Daoy (cell line): Measurements from ENCODE around the gene TPI1. TPM values are rescaled to one million over a fixed set of nuclear protein-coding genes. Genes with fewer than 3 reads are reported as not detected.
"Not testable (repeated sequence)": the region's sequence is repeated elsewhere in the genome, so short reads cannot be mapped to it uniquely, and the experiment has no call there.

ENCODE experiments used
- DNase-seq: peaks from one replicate; pipeline ENCODE4 v3.0.0-alpha.2; 2015; ENCODE audit warnings: low read depth
- total RNA-seq: library from RNA; depleted of rRNA; stranded (reverse); fragments of >200 nt; shearing (Covaris generic); gene quantifications from 2 replicates; pipeline ENCODE4 v1.2.3, GENCODE V29; 2014

The TPI1 gene
- total RNA-seq, 1 experiment from 2014 or later = 1,485 TPM

GRCh38 chr12:6892683-6893082 lies 25.4 kb downstream of the TPI1 start:
- DNase-seq = not testable (repeated sequence)

DNA sequence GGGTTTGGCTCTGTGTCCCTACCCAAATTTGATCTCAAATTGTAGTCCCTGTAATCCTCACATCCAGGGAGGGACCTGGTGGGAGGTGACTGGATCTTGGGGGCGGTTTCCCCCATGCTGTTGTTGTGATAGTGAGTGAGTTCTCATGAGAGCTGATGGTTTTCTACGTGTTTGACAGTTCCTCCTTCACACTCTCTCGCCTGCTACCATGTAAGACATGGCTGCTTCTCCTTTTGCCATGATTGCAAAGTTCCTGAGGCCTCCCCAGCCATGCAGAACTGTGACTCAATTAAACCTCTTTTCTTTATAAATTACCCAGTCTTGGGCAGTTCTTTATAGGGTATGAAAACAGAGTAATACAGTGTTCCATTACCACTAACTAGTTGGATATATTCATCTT lies 27.0 kb downstream of the TPI1 start:
- no peak for DNase-seq

- no peak for DNase-seq
Observed at GRCh38 chr12:6896846-6897435, 29.6 kb downstream of the TPI1 start.

DNA sequence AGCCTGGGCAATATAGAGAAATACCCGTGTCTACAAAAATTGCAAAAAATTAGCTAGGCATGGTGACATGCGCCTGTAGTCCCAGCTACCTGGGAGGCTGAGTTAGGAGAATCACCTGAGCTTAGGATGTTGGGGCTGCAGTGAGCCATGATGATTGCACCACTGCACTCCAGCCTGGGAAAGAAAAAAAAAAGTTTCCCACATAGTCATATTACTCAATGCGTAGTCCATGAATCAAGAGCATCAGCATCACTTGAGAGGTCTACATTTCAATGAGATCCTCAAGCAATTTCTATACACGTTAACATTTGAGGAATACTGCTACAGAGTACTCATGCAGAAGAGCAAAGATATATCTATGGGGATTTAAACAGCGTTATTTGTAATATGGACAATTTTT lies 32.1 kb downstream of the TPI1 start:
- DNase-seq = no peak

DNA sequence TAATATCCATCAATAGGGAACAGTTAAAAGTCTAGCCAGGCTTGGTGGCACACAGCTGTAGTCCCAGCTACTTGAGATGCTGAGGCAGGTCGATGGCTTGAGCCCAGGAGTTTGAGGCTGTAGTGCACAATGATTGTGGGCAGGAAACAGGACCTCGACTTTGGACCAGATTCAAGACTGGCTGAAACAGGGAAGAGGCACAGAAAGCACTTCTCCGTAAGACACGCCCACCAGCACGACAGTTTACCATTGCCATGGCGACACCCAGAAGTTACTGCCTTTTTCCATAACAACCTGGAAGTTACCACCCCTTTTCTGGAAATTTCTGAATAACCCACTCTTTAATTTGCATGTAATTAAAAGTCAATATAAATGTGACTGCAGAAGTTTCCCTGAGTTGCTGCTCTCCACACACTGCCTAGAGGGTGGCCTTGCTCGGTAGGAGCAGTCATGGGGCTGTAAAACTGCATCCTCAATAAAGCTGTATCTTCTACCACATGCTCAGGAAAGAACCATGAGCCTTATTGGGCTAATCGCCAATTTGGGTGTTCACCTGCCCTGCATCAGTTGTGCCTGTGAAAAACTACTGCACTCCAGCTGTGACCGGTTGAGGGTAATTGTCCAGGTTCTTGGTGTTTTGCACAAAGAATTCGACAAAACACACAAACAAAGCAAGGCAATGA lies 32.6 kb downstream of the TPI1 start:
- DNase-seq = peak; percentile 50

GRCh38 chr12:6902448-6902847 lies 35.1 kb downstream of the TPI1 start:
- DNase-seq = no peak

DNA sequence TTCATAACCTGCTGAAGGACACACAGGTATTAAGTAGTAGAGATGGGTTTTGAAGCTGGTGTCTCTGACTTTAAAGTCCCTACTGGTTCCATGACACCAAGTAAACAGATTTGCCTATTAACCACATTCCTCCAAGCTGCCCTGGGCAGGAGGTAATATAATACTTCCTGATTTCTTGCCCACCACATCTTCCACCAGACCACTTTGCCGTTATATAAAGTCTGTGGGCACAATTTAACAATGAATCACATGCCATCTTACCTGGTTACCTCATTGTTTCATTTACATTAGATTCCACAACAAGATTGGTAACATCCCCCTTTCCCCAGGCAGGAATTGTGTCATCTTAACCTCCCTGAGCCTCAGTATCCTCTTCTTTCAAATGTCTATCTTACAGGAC lies 36.4 kb downstream of the TPI1 start:
- DNase-seq = peak; percentile 63

DNA sequence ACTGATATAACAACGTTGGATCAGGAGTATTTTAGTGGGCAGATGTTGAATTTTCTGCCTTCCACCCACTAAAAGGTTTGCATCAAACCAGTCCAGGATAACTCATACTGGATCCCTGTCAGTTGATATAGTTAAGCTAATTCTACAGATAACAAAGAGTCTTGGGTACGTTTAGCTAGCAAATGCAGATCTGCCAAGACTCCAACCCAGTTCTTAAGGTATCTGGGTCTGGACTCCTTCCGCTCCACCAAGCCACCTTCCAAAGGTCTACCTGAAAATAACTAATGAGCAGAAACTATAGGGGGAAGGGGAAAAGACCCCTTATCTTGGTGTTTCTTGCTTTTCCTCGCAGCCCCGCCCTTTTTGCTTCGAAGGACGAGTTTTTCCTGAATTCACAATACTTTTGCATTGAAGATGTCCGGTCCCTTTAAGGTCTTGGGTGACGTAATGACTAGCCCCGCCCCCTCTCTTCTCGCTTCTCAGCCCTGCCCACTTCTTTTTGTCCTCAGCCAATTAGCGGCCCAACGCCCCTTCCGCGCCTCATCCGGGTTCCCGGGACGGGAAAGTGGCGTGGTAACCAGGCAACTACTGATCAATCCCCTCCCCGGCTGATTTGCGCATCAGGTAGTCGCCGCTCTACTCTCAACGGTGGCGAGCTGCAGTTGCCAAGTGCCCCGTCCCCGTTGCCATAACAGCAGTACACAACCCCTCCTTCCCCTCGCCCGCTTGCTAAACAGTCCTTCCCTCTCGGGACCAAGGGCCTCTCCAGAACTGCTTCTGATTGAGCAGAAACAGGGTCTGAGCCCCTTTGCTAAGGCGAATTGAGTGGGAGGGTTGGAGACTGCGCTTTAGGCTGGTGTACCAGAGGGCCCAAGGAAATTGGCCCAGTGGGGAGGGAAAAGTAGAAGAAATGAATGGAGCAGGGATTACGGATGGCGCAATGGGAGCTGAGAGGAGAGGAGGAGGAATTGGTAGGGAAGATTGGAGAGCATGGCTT lies 37.2 kb downstream of the TPI1 start, which contains the start of gene LRRC23:
TSS of gene LRRC23 (plus strand) at position 543 of the 997 bp plus-strand sequence. CDS start 812 bp downstream, outside the sequence.
- DNase-seq = peak; percentile 96

DNA sequence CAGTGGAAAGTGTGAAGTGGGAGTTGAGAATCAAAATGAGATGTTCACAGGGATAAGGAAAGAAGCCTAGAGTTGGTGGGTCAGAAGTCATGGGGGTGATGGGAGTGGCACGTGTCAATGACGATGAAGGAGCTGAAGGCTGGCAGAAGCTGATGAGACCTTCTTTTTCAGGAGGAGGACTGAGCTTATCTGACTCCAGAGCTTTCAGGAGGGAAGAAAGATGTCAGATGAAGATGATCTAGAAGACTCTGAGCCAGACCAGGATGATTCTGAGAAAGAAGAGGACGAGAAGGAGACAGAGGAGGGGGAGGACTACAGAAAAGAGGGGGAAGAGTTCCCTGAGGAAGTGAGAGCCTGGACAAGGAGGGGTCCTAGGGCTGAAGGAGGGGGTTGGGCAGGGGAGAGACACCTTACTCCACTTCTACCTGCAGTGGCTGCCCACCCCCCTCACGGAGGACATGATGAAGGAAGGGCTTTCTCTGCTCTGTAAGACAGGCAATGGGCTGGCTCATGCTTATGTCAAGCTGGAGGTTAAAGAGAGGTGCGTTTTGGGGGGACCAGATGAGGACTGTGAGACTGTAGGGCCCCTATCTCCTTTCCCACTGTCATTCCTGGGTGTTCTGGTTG lies 38.2 kb downstream of the TPI1 start:
- DNase-seq = no peak

DNA sequence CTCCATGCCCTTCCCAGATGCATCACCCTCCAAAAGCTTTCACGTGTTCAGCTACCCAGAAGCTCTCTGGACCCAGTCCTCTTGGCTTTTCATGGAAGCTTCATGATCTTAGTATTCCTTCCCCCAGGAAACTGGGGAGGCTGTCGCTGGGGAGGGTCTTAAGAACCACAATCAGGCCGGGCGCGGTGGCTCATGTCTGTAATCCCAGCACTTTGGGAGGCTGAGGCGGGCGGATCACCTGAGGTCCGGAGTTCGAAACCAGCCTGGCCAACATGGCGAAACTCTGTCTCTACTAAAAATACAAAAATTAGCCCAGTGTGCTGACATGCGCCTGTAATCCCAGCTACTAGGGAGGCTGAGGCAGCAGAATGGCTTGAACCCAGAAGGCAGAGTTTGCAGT lies 40.8 kb downstream of the TPI1 start:
- DNase-seq = not testable (repeated sequence)

GRCh38 chr12:6909421-6910145 lies 42.3 kb downstream of the TPI1 start:
- DNase-seq = no peak

DNA sequence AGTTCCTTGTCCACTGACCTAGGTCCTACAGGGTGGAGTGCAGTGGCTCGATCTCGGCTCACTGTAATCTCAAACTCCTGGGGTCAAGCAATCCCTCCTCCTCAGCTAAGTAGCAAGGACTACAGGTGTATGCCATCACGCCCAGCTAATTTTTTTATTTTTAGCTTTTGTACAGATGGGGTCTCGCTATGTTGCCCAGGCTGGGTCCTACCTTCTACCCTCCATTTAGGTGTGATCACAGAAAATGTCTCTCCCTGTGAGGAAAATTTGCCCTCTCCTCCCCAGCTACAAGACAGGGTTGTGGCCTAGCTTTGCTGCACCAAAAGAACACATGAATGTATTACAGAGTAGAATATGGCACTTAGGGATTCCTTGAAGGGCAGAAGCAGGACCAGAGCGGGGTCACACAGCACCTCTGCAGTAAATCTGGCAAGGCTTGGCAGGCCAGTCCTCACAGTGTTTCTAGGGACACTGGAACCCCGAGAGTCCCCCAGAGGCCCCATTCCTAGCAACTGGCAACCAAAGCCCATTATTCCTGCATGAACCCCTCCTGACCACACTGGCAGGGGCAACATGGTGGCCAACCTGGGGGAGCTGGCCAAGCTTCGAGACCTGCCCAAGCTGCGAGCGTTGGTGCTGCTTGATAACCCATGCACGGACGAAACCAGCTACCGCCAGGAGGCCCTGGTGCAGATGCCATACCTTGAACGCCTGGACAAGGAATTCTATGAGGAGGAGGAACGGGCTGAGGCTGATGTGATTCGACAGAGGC lies 45.0 kb downstream of the TPI1 start:
- DNase-seq = no peak

- DNase-seq = peak; percentile 81
Observed at GRCh38 chr12:6914246-6914946, 47.1 kb downstream of the TPI1 start, which contains the start of gene ENO2. TSS of gene ENO2 (plus strand) at chr12:6914580. CDS start at chr12:6915833, 1,253 bp downstream.

DNA sequence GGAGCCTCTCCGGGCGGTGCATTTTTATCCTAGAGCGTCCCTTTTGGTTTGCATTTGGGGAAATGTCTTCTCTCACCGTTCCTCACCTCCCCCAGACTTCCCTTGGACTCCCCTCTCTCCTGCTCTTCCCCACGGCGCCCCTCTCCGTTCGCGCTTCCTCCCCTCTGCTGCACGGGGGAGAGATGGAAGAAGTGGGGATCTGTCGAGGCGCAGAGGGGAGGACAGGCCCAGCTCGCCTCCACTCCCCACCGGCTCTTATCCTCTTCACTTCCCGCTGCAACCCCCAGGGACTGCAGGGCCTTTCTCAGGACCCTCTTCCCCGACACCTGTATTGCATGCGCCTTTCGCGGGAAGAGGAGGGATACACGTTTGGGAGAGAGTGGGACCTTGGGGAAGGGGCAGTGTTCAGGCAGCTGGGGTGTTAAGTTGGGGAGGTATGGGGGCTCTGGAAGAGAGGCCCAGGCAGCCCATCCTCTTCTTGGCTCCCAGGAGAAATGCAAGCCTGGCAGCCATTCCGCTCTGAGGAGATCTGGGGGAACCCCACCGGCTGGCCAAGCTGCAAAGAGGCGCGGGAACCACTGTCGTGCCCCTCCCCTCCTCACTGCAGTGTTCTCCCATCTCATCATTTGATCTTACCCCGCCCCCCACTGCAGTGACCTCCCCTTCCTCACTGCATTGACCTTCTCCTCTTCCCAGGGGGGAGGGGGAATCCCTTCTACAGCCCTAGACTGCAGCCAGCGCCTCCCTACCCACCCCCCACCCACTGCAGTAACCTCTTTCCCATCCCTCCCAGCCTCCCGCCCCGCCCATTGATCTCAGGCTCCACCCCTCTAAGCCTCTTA lies 47.8 kb downstream of the TPI1 start:
- DNase-seq = no peak

DNA sequence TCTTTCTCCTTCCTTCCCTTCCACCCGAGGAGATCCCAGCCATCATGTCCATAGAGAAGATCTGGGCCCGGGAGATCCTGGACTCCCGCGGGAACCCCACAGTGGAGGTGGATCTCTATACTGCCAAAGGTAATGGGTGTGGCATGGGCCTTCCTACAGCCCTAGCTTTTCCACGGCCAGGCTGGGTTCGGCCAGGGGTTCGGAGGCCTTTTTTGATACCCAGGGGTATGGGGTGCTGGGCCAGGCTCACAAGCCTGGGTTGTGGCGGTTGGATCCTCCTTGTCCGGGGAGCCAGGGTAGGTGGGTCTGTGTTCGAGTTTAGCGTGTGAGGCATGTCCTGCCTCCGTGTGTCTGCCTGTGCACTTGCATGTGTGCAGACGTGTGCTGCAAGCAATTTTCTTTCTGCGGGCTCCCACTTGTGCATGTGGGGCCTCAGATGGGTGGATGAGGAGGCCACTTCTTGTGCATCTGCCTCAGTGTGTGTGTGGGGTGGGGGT lies 48.5 kb downstream of the TPI1 start:
- DNase-seq = no peak

DNA sequence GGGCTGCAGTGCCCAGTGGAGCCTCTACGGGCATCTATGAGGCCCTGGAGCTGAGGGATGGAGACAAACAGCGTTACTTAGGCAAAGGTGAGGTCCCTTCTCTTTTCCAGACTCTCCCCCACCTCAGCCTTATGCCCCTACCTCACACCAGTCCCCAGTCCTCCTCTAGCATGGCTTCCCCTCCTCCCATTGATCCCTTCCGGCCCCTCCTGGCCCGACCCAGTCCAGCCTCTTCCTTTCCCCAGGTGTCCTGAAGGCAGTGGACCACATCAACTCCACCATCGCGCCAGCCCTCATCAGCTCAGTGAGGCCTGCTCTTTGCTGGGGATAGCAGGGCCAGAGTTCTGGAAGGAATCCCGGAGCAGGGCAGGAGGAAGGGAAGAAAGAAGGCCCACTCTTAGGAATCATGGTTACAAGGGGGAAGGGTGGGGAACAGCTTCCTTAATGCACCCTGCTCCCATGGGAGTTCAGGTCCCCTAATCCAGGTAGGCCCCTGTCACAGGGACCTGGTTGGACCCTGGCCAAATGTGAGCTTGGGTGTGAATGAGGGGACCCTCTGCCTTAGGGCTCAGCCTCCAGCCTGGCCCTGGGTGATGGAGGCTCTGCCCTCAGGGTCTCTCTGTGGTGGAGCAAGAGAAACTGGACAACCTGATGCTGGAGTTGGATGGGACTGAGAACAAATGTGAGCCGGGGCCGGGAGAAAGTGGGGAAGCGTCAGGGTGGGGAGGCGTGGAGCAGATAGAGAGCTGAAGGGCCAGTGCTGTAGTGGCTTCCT lies 49.3 kb downstream of the TPI1 start:
- DNase-seq = no peak

DNA sequence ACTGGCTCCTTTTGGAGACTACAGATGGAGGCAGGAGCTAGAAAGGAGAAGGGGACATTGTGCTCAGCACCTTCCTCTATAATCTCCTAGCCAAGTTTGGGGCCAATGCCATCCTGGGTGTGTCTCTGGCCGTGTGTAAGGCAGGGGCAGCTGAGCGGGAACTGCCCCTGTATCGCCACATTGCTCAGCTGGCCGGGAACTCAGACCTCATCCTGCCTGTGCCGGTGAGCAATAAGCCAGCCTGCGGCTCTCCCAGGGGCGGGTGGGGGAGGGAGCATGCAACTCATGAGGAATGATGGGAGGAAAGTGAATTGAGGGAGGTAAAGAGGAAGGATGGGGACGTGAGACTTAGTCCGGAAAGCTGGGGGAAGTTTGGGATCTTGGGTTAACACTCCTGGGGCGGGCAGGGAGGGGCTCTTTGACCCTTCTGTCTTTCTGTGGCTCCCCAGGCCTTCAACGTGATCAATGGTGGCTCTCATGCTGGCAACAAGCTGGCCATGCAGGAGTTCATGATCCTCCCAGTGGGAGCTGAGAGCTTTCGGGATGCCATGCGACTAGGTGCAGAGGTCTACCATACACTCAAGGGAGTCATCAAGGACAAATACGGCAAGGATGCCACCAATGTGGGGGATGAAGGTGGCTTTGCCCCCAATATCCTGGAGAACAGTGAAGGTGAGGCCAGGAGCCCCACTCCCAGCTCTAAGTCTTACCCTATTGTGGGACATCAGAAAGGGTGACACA lies 50.3 kb downstream of the TPI1 start:
- peak; percentile 58 for DNase-seq
